IMR-90 (cell line): ENCODE data around the gene TMIGD1. TPM values are rescaled to one million over a fixed set of nuclear protein-coding genes. Genes with fewer than 3 reads are reported as not detected.

Experiments
- ATAC-seq: fragments of 200-7000 bp; cut with Tn5 transposase; 2 replicates; pipeline ENCODE4 v1.9.1; 2020; ENCODE audit warnings: low read depth, mild to moderate bottlenecking, moderate library complexity
- BruUV-seq: library from RNA; stranded (reverse); fragments of 400-500 nt; replicated peaks from 2 replicates; lab custom pipeline; 2021; lab: Mats Ljungman, UMichigan
- CTCF ChIA-PET: fragments of 300-600 bp; formaldehyde crosslinking; extraction: SDS; loops from one replicate; lab custom pipeline; 2021; ENCODE audit warnings: antibody characterized with exemption; lab: Yijun Ruan, JAX
- POLR2A ChIA-PET: fragments of 300-600 bp; sonication (Branson Sonifier 250); formaldehyde crosslinking; loops from one replicate; lab custom pipeline; 2022; ENCODE audit warnings: antibody characterized with exemption; ENCODE audit not compliant: unreplicated experiment; lab: Charles Lee
- DNase-seq: peaks from one replicate; pipeline ENCODE4 v3.0.0; 2013
- H2AFZ ChIP-seq: replicated peaks from 2 replicates; pipeline ENCODE3; 2013; ENCODE audit warnings: low read length, mild to moderate bottlenecking; ENCODE audit not compliant: poor library complexity
- H2AK5ac ChIP-seq: 2 replicates; pipeline ENCODE4 v1.6.1; 2013; ENCODE audit warnings: low read depth, low read length, inconsistent platforms
- H2AK9ac ChIP-seq: replicated peaks from 2 replicates; pipeline ENCODE3; 2013; ENCODE audit warnings: mild to moderate bottlenecking, low read depth, low read length, moderate library complexity; ENCODE audit not compliant: poor library complexity
- H2BK120ac ChIP-seq: 2 replicates; pipeline ENCODE4 v1.6.1; 2013; ENCODE audit warnings: low read depth, low read length, inconsistent platforms
- H2BK15ac ChIP-seq: 3 replicates; pipeline ENCODE4 v1.6.1; 2013; ENCODE audit warnings: low read depth, low read length, inconsistent platforms
- H2BK20ac ChIP-seq: 2 replicates; pipeline ENCODE4 v1.6.1; 2013; ENCODE audit warnings: low read depth, mild to moderate bottlenecking, inconsistent platforms, low read length, moderate library complexity
- H2BK5ac ChIP-seq: 2 replicates; pipeline ENCODE4 v1.6.1; 2013; ENCODE audit warnings: mild to moderate bottlenecking, low read depth, low read length, inconsistent platforms; ENCODE audit not compliant: poor library complexity, severe bottlenecking
- H3K14ac ChIP-seq: replicated peaks from 2 replicates; pipeline ENCODE4 v1.6.1; 2013; ENCODE audit warnings: low read depth, low read length, inconsistent platforms
- H3K18ac ChIP-seq: 2 replicates; pipeline ENCODE4 v1.6.1; 2013; ENCODE audit warnings: low read depth, low read length, control low read depth
- H3K23ac ChIP-seq: 2 replicates; pipeline ENCODE4 v1.6.1; 2013; ENCODE audit warnings: low read depth, low read length, inconsistent platforms
- H3K27ac ChIP-seq: 2 replicates; pipeline ENCODE4 v1.5.1; 2013; ENCODE audit warnings: mild to moderate bottlenecking, control low read depth, low read length; ENCODE audit not compliant: insufficient read depth
- H3K27me3 ChIP-seq: 2 replicates; pipeline ENCODE4 v1.6.1; 2013; ENCODE audit warnings: low read length; ENCODE audit not compliant: control insufficient read depth, insufficient read depth
- H3K36me3 ChIP-seq: 2 replicates; pipeline ENCODE4 v1.6.1; 2013; ENCODE audit warnings: low read length, mixed read lengths; ENCODE audit not compliant: control insufficient read depth, insufficient read depth
- H3K4ac ChIP-seq: 2 replicates; pipeline ENCODE4 v1.6.1; 2013; ENCODE audit warnings: low read depth, low read length, inconsistent platforms
- H3K4me1 ChIP-seq: 2 replicates; pipeline ENCODE4 v1.6.1; 2013; ENCODE audit warnings: low read length, mixed read lengths; ENCODE audit not compliant: control insufficient read depth, insufficient read depth
- H3K4me2 ChIP-seq: 2 replicates; pipeline ENCODE4 v1.6.1; 2013; ENCODE audit warnings: low read depth, mild to moderate bottlenecking, control low read depth, low read length, moderate library complexity
- H3K4me3 ChIP-seq: 2 replicates; pipeline ENCODE4 v1.5.1; 2013; ENCODE audit warnings: low read depth, mild to moderate bottlenecking, control low read depth, low read length, moderate library complexity; ENCODE audit not compliant: insufficient read depth
- H3K56ac ChIP-seq: 2 replicates; pipeline ENCODE4 v1.6.1; 2013; ENCODE audit warnings: low read length, inconsistent platforms; ENCODE audit not compliant: insufficient read depth; ENCODE audit errors: extremely low read depth
- H3K79me1 ChIP-seq, 2 experiments: 2 replicates each; pipeline ENCODE4 v1.6.1; 2013; ENCODE audit warnings: low read length in 2 of 2, inconsistent platforms in 1 of 2, low read depth in 1 of 2
- H3K9ac ChIP-seq: 2 replicates; pipeline ENCODE4 v1.6.1; 2013; ENCODE audit warnings: low read depth, low read length, control low read depth
- H3K9me1 ChIP-seq: 2 replicates; pipeline ENCODE4 v1.6.1; 2013; ENCODE audit warnings: low read length, inconsistent platforms; ENCODE audit not compliant: insufficient read depth
- H3K9me3 ChIP-seq: 2 replicates; pipeline ENCODE4 v1.6.1; 2013; ENCODE audit warnings: low read length; ENCODE audit not compliant: control insufficient read depth, insufficient read depth
- H4K20me1 ChIP-seq: 2 replicates; pipeline ENCODE4 v1.6.1; 2013; ENCODE audit warnings: low read length, inconsistent platforms; ENCODE audit not compliant: insufficient read depth
- H4K5ac ChIP-seq: 2 replicates; pipeline ENCODE4 v1.6.1; 2013; ENCODE audit warnings: mild to moderate bottlenecking, low read depth, low read length, control low read depth
- H4K8ac ChIP-seq, 2 experiments: 2 replicates each; pipeline ENCODE4 v1.6.1; 2013; ENCODE audit warnings: low read depth in 2 of 2, low read length in 2 of 2, control low read depth in 1 of 2, inconsistent platforms in 1 of 2
- H4K91ac ChIP-seq: 2 replicates; pipeline ENCODE4 v1.6.1; 2013; ENCODE audit warnings: low read depth, low read length, inconsistent platforms; ENCODE audit not compliant: insufficient read depth
- BHLHE40 ChIP-seq: fragments of 150-350 bp; IDR thresholded peaks from 2 replicates; pipeline ENCODE4 v1.6.1; 2016; ENCODE audit warnings: mild to moderate bottlenecking, low read depth, low read length
- MXI1 ChIP-seq: IDR thresholded peaks from 2 replicates; pipeline ENCODE4 v1.6.1; 2012; ENCODE audit warnings: low read depth, mild to moderate bottlenecking, low read length, moderate library complexity, borderline replicate concordance
- RFX5 ChIP-seq: IDR thresholded peaks from 2 replicates; pipeline ENCODE4 v1.8.0; 2012; ENCODE audit warnings: low read depth, mild to moderate bottlenecking, low read length, moderate library complexity
- WGBS, 2 experiments: methylation state at CpG; one replicate each; pipeline versions ENCODE4 v1.1.5 to v1.1.7; 2013; ENCODE audit warnings: missing lambda C conversion rate in 2 of 2; ENCODE audit not compliant: insufficient read length in 1 of 2; ENCODE audit errors: extremely low coverage in 2 of 2; 5-methylcytosine and 5-hydroxymethylcytosine counted together
- dilution Hi-C: fragments of 300-500 bp; cut with HindIII; formaldehyde crosslinking; loops from one replicate; pipeline ENCODE4 v1.14.3; 2018; ENCODE audit warnings: low sequenced_read_pairs; ENCODE audit not compliant: unreplicated experiment
- in situ Hi-C: fragments of 300-500 bp; cut with MboI; formaldehyde crosslinking; loops from 3 replicates; pipeline ENCODE4 v1.14.3; 2019; ENCODE audit warnings: low sequenced_read_pairs, inconsistent platforms, mixed read lengths
- intact Hi-C: fragments of 100-400 bp; cut with micrococcal nuclease; formaldehyde crosslinking; loops from 2 replicates; pipeline ENCODE4 v1.10.0; 2022
- microRNA-seq, 2 experiments: library from miRNA; stranded (forward) in 1 of 2; unstranded in 1 of 2; fragments of 10-50 nt in 1 of 2; fragments of <30 nt in 1 of 2; gene quantifications in 1 of 2; microRNA quantifications in 1 of 2; one replicate each; pipeline versions ENCODE3 to v1.1.0; 2013 to 2020; ENCODE audit not compliant: insufficient read depth in 1 of 2, insufficient read length in 1 of 2, unreplicated experiment in 1 of 2
- polyA plus RNA-seq, 3 experiments: library from polyadenylated mRNA; depleted of rRNA; stranded (reverse); fragments of >200 nt; gene quantifications; 2 replicates each; pipeline ENCODE4 v1.2.3, GENCODE V29; 2012; ENCODE audit warnings: low replicate concordance in 1 of 3
- small RNA-seq, 5 experiments: library from RNA; depleted of rRNA; stranded (forward); fragments of <200 nt; gene quantifications; one replicate each; pipeline ENCODE3, GENCODE V24; 2012
- total RNA-seq: library from RNA; depleted of rRNA; stranded (reverse); fragments of >200 nt; gene quantifications from 2 replicates; pipeline ENCODE4 v1.2.3, GENCODE V29; 2012; rRNA removed

TMIGD1 gene
- total and polyA plus RNA-seq, 2 of the 4 experiments (the other 2 are of a cell fraction), result not detected

DNA sequence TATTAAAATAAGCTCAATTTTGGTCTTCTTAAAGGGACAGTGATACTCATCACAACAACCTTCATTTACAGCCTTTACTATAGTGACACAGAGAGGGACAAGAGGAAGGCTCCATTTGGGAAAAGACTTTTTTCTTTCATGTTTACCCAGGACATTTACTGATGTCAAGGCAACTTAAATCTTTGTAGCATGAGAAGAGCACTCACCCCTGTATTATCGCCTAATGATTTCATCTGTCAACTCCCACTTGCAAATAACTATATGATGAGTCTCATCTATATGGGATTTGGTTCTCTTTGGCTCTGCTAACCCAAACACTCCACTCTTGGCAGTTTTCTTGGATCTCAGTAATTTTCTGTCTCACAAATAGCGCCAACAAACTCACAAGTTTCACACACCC lies 66.2 kb downstream of the TMIGD1 start:
- CTCF ChIA-PET, result no interaction called here
- DNase-seq (peak; percentile 78), ATAC-seq (no peak)
- Histone ChIP-seq H3K79me1 (peaks cover 5 to 10% of the 10 kb centered on the region in 2 experiments; a peak in 2 of 4 replicates), H3K9me3 (no peaks in the 10 kb centered on the region), H2BK120ac (no peak overlapping the region), H3K9ac (no peak overlapping the region), H2BK5ac (no peak overlapping the region), H3K27ac (no peak overlapping the region), H3K4me2 (peak overlapping the region; percentile 6; the same call in 1 of the 2 replicates), H3K4ac (no peak overlapping the region), H3K23ac (no peak overlapping the region), H2AK9ac (no peak overlapping the region), H3K4me3 (no peak overlapping the region), H3K27me3 (no peaks in the 10 kb centered on the region), H4K5ac (no peak overlapping the region), H3K4me1 (peaks cover 2% of the 10 kb centered on the region), H4K20me1 (no peaks in the 10 kb centered on the region), H2BK20ac (no peak overlapping the region), H2BK15ac (no peak overlapping the region), H3K18ac (no peak overlapping the region), H3K56ac (no peak overlapping the region), H2AK5ac (no peak overlapping the region), H3K14ac (no peak overlapping the region), H2AFZ (no peak overlapping the region), H3K36me3 (peaks cover 24% of the 10 kb centered on the region), H4K8ac (no peak overlapping the region), H4K91ac (no peak overlapping the region), H3K9me1 (peaks cover 8% of the 10 kb centered on the region; the same call in 1 of the 2 replicates)
- dilution Hi-C loops (no loop called here), in situ Hi-C loops (no loop called here), intact Hi-C loops (no loop called here)
- TF ChIP-seq RFX5 (no peak), MXI1 (no peak), BHLHE40 (0 out of 2 replicates have a peak, but pooled peaks have one; percentile 8)
- BruUV-seq, result no TSS peak
- WGBS, 2 experiments, result no CpG with 5 or more reads among the region's 2 CpGs
- POLR2A ChIA-PET, result no interaction called here

Small RNAs within 50 kb of the gene (microRNA-seq; reads per million reads assigned to microRNA genes)
- not detected for gene RF00019 (ENCODE audit: insufficient read depth, insufficient read length)
- gene RNU6-1267P (ENCODE audit: insufficient read depth, insufficient read length), result not detected
- gene RNU6-990P (ENCODE audit: insufficient read depth, insufficient read length), result not detected

Small RNAs within 50 kb of the gene (small RNA-seq; reads per million reads assigned to genes)
- gene RF00019 (0 reads per million in 5 experiments), gene RNU6-1267P (0 to 0.60 (median 0) reads per million in 5 experiments), gene RNU6-990P (0 reads per million in 5 experiments)

Other genes starting within 250 kb of the TMIGD1 start
- gene NSRP1, start 217.2 kb downstream of the TMIGD1 start, total RNA-seq, result 3.4 and 5.8 TPM in 2 replicates
- gene NSRP1, start 217.2 kb downstream of the TMIGD1 start, polyA plus RNA-seq (2012; rRNA removed), result 14.2 and 14.4 TPM in 2 replicates
- under 0.01 TPM in 1 of 2 replicates, not detected in the other for gene SLC6A4, start 98.4 kb downstream of the TMIGD1 start, total RNA-seq
- not detected in 2 replicates for gene SLC6A4, start 98.4 kb downstream of the TMIGD1 start, polyA plus RNA-seq (2012; rRNA removed)
- gene BLMH, start 42.1 kb downstream of the TMIGD1 start, total RNA-seq, result 20.8 and 27.2 TPM in 2 replicates
- gene BLMH, start 42.1 kb downstream of the TMIGD1 start, polyA plus RNA-seq (2012; rRNA removed), result 11.8 and 17.3 TPM in 2 replicates
- 78.0 and 94.5 TPM in 2 replicates for gene CPD, start 44.9 kb upstream of the TMIGD1 start, total RNA-seq
- 18.5 and 23.4 TPM in 2 replicates for gene CPD, start 44.9 kb upstream of the TMIGD1 start, polyA plus RNA-seq (2012; rRNA removed)
- 47.5 and 64.7 TPM in 2 replicates for gene GOSR1, start 143.4 kb upstream of the TMIGD1 start, total RNA-seq
- gene GOSR1, start 143.4 kb upstream of the TMIGD1 start, polyA plus RNA-seq (2012; rRNA removed), result 14.0 and 21.2 TPM in 2 replicates